Chondrocyte (in vitro differentiated cells): ENCODE results near the gene EXPH5. TPM values are rescaled to one million over a fixed set of nuclear protein-coding genes. Genes with fewer than 3 reads are reported as not detected.

ENCODE experiments used
- DNase-seq: peaks from one replicate; pipeline ENCODE4 v3.0.0; 2021; ENCODE audit warnings: mixed read lengths, low spot score
- H3K27ac Mint-ChIP-seq: one replicate; pipeline ENCODE4 v1.8.0; 2021; ENCODE audit warnings: mild to moderate bottlenecking, moderate library complexity, mixed read lengths; ENCODE audit not compliant: unreplicated experiment
- H3K27me3 Mint-ChIP-seq: 2 replicates; pipeline ENCODE4 v1.8.0; 2021; ENCODE audit warnings: low read depth, mixed read lengths
- H3K36me3 Mint-ChIP-seq: 2 replicates; pipeline ENCODE4 v1.8.0; 2021; ENCODE audit warnings: low read depth, mixed read lengths
- H3K4me1 Mint-ChIP-seq: 2 replicates; pipeline ENCODE4 v1.8.0; 2021; ENCODE audit warnings: low read depth, mild to moderate bottlenecking, mixed read lengths
- H3K4me3 Mint-ChIP-seq: one replicate; pipeline ENCODE4 v1.8.0; 2021; ENCODE audit warnings: mild to moderate bottlenecking, moderate library complexity, mixed read lengths; ENCODE audit not compliant: unreplicated experiment
- H3K9me3 Mint-ChIP-seq: 2 replicates; pipeline ENCODE4 v1.8.0; 2021; ENCODE audit warnings: low read depth, mixed read lengths
- total RNA-seq: library from RNA; stranded (reverse); gene quantifications from 3 replicates; pipeline ENCODE4 v1.2.1, GENCODE V29; 2021
- TF ChIP-seq, protein P1 (sequence below): fragments of 200-600 bp; sonication (generic); IDR thresholded peaks from 2 replicates; pipeline ENCODE4 v1.5.0; 2021; ENCODE audit warnings: antibody characterized with exemption, mild to moderate bottlenecking, moderate library complexity

EXPH5 gene
- total RNA-seq, 1 donor from 2014 or later: 1.1 TPM

DNA sequence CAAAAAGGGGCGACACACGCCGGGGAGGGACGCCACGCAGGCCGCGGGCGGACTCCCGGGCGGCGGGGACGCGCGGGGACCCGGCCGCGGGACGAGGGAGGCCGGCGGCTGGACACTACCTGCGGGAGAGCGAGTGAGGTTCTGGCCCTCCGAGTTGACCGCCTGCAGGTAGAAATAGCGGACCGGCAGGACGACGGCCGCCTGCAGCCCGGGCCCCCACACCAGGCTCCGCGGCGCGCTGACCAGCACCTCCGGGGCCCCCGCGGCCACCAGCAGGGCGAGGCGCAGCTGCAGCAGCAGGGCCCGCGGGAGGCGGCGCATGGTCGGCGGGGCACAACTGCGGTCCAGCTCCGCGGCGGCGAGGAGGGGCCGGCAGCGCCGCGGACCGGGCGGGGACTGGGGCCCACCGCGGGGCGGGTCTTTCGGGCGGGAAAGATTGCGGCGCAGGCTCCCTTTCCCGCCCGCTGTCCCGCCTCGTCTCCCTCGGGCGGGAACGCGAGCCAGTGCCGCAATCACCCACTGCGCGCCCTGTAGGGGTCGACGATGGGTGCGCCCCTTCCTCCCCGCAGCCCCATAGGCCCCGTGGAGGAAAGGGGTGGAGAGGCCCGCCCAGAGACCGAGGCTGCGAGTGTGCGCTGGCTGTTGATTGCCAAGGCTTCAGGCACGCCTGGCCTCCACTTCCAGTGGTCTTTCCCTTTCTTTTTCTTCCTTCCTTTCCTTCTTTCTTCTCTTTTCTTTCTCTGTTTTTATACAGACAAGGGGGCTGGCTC is 95.3 kb downstream of the EXPH5 start, which contains the start of gene POGLUT3:
Gene POGLUT3, minus strand, starts transcription at position 339 of the 770 bp plus-strand sequence. Its CDS starts 18 bp downstream, at position 321.
- Mint-ChIP-seq H3K4me1 (peaks cover 20% of the 10 kb centered on the region), H3K27ac (peak within 1 kb of the TSS; percentile 99), H3K9me3 (no peaks in the 10 kb centered on the region), H3K4me3 (peak within 1 kb of the TSS; percentile 94), H3K36me3 (no peaks in the 10 kb centered on the region), H3K27me3 (no peaks in the 10 kb centered on the region)
- TF ChIP-seq, protein P1, sequence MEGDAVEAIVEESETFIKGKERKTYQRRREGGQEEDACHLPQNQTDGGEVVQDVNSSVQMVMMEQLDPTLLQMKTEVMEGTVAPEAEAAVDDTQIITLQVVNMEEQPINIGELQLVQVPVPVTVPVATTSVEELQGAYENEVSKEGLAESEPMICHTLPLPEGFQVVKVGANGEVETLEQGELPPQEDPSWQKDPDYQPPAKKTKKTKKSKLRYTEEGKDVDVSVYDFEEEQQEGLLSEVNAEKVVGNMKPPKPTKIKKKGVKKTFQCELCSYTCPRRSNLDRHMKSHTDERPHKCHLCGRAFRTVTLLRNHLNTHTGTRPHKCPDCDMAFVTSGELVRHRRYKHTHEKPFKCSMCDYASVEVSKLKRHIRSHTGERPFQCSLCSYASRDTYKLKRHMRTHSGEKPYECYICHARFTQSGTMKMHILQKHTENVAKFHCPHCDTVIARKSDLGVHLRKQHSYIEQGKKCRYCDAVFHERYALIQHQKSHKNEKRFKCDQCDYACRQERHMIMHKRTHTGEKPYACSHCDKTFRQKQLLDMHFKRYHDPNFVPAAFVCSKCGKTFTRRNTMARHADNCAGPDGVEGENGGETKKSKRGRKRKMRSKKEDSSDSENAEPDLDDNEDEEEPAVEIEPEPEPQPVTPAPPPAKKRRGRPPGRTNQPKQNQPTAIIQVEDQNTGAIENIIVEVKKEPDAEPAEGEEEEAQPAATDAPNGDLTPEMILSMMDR: peak; percentile 30
- peak; percentile 88 for DNase-seq

DNA sequence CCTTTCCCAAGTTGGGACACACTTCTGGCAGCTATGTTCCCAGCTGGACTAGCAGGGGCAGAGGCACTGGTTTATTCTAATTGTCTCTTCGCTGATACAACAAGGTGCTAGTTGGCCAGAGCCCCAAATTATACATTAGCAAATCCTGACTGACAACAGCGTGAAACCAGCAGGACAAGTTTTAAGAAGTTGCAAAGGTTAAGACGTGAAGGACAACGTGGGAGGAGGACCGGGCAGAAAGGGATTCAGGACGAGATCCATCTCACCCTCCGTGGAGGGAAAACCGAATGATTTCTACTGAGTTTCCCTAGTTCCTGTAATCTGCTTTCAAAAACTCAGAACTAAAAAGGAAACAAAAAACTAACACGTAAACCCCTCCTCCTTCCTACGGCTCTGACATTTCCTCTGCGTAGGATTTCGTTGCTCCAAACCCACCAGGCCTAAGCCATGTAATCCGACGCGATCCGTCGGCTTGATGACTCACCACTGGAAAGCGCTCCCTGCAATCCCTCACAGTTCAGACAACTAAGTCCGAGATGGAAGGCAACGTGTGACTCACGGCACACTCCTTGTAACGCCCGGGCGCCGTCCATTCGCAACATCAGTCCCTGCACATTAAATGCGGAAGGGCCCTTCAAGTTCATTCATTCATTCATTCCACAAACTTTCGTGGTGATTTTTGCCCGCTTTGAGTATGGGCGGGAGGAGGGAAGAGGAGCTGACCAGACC is 96.1 kb downstream of the EXPH5 start:
- TF ChIP-seq, protein P1: no peak
- no peaks in the 10 kb centered on the region for H3K9me3 Mint-ChIP-seq
- H3K27me3 Mint-ChIP-seq: no peaks in the 10 kb centered on the region
- H3K4me1 Mint-ChIP-seq: peaks cover 20% of the 10 kb centered on the region
- DNase-seq: peak; percentile 93
- H3K36me3 Mint-ChIP-seq: no peaks in the 10 kb centered on the region
- H3K4me3 Mint-ChIP-seq: peak overlapping the region; percentile 94
- H3K27ac Mint-ChIP-seq: peak overlapping the region; percentile 99

DNA sequence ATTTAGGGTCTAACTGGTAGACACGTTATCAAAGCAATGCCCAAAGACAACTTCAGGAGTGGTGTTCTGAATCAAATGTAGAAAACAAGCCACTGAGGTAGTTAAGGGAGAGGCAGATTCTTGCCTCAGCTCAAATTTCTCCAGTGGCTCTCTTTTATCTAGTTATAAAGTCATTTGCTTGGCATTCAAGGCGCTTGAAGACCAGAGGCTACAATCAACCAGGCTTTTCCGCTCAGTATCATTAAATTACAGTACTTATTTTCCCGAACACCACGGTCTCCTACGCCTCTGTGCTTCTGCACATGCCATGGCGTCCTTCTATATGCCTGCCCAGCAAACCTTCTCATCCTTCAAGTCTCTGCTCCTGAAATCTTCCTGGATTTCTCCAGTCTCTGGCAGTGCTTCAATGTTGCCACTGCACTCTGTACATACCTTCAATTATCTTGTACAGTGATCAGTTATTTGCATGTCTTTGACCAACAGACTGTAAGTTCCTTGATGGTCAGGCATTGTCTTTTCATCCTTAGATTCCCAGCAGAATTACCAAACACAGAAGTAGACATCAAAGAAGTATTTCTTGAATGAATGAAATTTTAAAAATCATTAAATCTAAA is 96.8 kb downstream of the EXPH5 start:
- DNase-seq: no peak
- H3K9me3 Mint-ChIP-seq: no peaks in the 10 kb centered on the region
- TF ChIP-seq, protein P1: no peak
- no peaks in the 10 kb centered on the region for H3K27me3 Mint-ChIP-seq
- H3K36me3 Mint-ChIP-seq: no peaks in the 10 kb centered on the region
- H3K4me3 Mint-ChIP-seq: peak overlapping the region; percentile 94
- peaks cover 20% of the 10 kb centered on the region for H3K4me1 Mint-ChIP-seq
- peak overlapping the region; percentile 99 for H3K27ac Mint-ChIP-seq

DNA sequence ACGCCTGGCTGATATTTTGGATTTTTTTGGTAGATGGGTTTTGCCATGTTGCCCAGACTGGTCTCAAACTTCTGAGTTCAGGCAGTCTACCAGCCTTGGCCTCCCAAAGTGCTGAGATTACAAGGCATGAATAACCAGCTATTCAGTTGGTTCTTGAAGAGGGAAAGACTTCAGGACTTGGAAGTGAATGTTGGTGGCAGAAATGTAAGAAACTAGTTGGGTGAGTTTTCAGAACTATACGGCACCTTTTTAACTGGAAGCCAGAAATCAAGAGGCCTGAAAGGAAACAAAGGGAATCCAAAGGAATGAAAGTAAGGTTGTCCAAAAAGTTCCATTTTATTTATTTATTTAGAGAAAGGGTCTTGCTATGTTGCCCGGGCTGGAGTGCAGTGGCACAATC is 98.2 kb downstream of the EXPH5 start:
- H3K9me3 Mint-ChIP-seq: no peaks in the 10 kb centered on the region
- no peak overlapping the region for H3K4me3 Mint-ChIP-seq
- peaks cover under 1% of the 10 kb centered on the region for H3K36me3 Mint-ChIP-seq
- no peak for DNase-seq
- H3K27ac Mint-ChIP-seq: no peak overlapping the region
- TF ChIP-seq, protein P1: no peak
- no peaks in the 10 kb centered on the region for H3K27me3 Mint-ChIP-seq
- H3K4me1 Mint-ChIP-seq: peaks cover 20% of the 10 kb centered on the region

DNA sequence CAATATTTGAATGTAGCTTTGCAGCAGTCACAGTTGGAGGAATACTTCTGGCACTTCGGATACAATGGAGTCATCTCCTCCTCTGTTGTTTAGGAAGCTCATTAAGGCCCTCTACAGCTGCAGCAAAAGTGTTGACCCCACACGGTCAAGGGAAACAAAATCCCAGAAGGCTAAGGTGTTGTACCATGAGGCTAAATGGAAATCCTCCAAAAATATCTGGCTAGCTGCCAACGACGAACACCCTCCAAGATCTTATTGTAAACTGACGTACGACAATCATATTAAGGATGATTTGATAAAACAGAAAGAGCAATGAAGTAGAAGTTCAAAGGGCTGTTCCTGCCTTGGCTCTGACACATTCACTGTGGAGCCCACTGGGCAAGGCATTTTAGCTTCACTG is 99.4 kb downstream of the EXPH5 start:
- H3K36me3 Mint-ChIP-seq: peaks cover 4% of the 10 kb centered on the region
- H3K9me3 Mint-ChIP-seq: no peaks in the 10 kb centered on the region
- no peak for DNase-seq
- TF ChIP-seq, protein P1: no peak
- H3K4me1 Mint-ChIP-seq: peaks cover 20% of the 10 kb centered on the region
- H3K27me3 Mint-ChIP-seq: no peaks in the 10 kb centered on the region
- H3K4me3 Mint-ChIP-seq: no peak overlapping the region
- no peak overlapping the region for H3K27ac Mint-ChIP-seq
